HEK293T (cell line): ENCODE measurements around the gene TLCD2.

Experiments used
- BHLHE40 ChIP-seq: fragments of 450-650 bp; IDR thresholded peaks from 2 replicates; pipeline ENCODE4 v1.6.1; 2016; ENCODE audit warnings: mild to moderate bottlenecking, moderate library complexity, borderline replicate concordance
- ELF4 ChIP-seq: fragments of 450-650 bp; IDR thresholded peaks from 2 replicates; pipeline ENCODE4 v1.6.1; 2017; ENCODE audit warnings: antibody characterized with exemption
- FOXK2 ChIP-seq: fragments of 450-650 bp; IDR thresholded peaks from 2 replicates; pipeline ENCODE4 v1.6.1; 2016; ENCODE audit warnings: mild to moderate bottlenecking

DNA sequence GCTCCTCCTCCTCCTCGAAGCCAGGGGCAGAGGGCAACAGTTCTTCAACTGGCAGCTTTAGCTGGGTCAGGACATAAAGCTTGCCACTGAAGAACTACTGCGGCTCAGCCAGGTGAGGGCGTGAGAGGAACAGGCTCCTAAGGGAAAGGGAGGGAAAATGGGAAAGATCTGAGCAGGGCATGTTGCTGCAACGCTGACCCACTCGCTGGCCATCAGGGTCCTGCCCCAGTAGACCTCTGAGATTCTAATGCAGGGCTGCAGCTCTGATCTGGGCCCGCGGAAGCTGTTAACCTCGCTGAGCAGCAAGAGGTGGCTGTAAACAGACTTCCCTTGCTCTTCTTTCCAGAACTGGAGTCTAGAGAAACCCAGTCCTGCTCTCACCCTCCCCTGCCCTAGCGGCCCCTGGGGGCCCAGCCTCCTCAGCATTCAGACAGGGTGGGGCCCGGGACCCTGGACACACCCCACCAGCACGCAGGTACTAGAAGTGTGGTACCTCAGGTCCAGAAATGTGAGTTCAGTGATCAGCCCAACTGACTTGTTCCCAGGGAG is 3.8 kb upstream of the TLCD2 start:
- TF ChIP-seq FOXK2 = no peak
- no peak for TF ChIP-seq ELF4
- no peak for TF ChIP-seq BHLHE40
